ENCODE results near the gene RAD52.

Gene RAD52

DNA sequence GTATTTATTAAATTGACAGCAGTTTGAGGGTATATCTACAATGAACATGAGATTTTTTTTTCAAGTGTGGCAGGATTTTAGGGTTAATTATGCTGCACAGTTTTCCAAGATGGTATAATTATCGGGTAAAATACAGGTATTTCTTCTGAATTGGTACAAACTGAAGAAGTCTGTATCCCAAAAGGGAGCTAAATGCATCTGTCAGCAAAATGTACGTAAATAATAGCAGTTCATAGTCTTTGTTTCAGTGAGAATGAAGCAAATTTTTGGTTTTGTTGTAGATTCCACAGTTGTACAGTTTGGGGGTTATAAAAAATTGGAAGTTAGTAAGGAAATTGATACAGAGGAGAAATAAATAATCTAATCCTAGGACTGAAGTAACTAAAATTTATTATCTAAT is 63.3 kb downstream of the RAD52 start:
- Histone ChIP-seq H3K4me3 (ENCODE audit: low read depth in 1 of 2, low read length in 2 of 2) (no peak overlapping the region), H3K27me3 (ENCODE audit: control insufficient read depth in 1 of 2, insufficient read depth in 2 of 2, low read length in 2 of 2) (no peaks in the 10 kb centered on the region), H3K36me3 (ENCODE audit: insufficient read depth, low read length) (peaks cover 84% of the 10 kb centered on the region), H3K4me1 (ENCODE audit: insufficient read depth, low read length) (no peaks in the 10 kb centered on the region), H3K27ac (ENCODE audit: low read depth, low read length) (no peak overlapping the region), H3K9me3 (ENCODE audit: low read length) (no peaks in the 10 kb centered on the region), H3K9ac (ENCODE audit: low read length) (no peak overlapping the region)

DNA sequence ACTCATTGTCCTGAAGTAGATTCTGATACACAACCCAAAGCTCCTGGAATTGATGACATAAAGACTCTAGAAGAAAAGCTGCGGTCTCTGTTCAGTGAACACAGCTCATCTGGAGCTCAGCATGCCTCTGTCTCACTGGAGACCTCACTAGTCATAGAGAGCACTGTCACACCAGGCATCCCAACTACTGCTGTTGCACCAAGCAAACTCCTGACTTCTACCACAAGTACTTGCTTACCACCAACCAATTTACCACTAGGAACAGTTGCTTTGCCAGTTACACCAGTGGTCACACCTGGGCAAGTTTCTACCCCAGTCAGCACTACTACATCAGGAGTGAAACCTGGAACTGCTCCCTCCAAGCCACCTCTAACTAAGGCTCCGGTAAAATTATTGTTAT is 63.8 kb downstream of the RAD52 start:
- H3K27me3 ChIP-seq (ENCODE audit: control insufficient read depth in 1 of 2, insufficient read depth in 2 of 2, low read length in 2 of 2), result no peaks in the 10 kb centered on the region
- H3K36me3 ChIP-seq (ENCODE audit: insufficient read depth, low read length), result peaks cover 89% of the 10 kb centered on the region

DNA sequence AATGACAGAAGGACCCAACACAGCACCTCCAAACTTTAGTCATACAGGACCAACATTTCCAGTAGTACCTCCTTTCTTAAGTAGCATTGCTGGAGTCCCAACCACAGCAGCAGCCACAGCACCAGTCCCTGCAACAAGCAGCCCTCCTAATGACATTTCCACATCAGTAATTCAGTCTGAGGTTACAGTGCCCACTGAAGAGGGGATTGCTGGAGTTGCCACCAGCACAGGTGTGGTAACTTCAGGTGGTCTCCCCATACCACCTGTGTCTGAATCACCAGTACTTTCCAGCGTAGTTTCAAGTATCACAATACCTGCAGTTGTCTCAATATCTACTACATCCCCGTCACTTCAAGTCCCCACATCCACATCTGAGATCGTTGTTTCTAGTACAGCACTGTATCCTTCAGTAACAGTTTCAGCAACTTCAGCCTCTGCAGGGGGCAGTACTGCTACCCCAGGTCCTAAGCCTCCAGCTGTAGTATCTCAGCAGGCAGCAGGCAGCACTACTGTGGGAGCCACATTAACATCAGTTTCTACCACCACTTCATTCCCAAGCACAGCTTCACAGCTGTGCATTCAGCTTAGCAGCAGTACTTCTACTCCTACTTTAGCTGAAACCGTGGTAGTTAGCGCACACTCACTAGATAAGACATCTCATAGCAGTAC is 64.6 kb downstream of the RAD52 start:
- Histone ChIP-seq H3K9me3 (ENCODE audit: low read length) (no peaks in the 10 kb centered on the region), H3K4me1 (ENCODE audit: insufficient read depth, low read length) (no peaks in the 10 kb centered on the region), H3K9ac (ENCODE audit: low read length) (no peak overlapping the region), H3K4me3 (ENCODE audit: low read depth in 1 of 2, low read length in 2 of 2) (no peak overlapping the region), H3K36me3 (ENCODE audit: insufficient read depth, low read length) (peaks cover 90% of the 10 kb centered on the region), H3K27ac (ENCODE audit: low read depth, low read length) (no peak overlapping the region), H3K27me3 (ENCODE audit: control insufficient read depth in 1 of 2, insufficient read depth in 2 of 2, low read length in 2 of 2) (no peaks in the 10 kb centered on the region)

More for the DNA sequence above, 63.8 kb downstream of the RAD52 start:
- H3K27ac ChIP-seq (ENCODE audit: low read depth, low read length), result no peak overlapping the region
- H3K4me1 ChIP-seq (ENCODE audit: insufficient read depth, low read length), result no peaks in the 10 kb centered on the region
- no peak overlapping the region for H3K9ac ChIP-seq (ENCODE audit: low read length)
- no peaks in the 10 kb centered on the region for H3K9me3 ChIP-seq (ENCODE audit: low read length)
- no peak overlapping the region for H3K4me3 ChIP-seq (ENCODE audit: low read depth in 1 of 2, low read length in 2 of 2)

DNA sequence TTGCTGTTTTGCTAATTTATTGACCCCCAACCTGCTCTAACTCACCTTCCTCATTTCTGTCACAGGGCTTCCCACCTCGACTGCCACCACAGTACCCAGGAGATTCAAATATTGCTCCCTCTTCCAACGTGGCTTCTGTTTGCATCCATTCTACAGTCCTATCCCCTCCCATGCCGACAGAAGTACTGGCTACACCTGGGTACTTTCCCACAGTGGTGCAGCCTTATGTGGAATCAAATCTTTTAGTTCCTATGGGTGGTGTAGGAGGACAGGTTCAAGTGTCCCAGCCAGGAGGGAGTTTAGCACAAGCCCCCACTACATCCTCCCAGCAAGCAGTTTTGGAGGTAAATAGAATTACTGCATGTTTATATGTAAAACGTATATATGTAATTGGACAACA is 68.8 kb downstream of the RAD52 start:
- H3K27ac ChIP-seq (ENCODE audit: low read depth, low read length), result no peak overlapping the region
- H3K9ac ChIP-seq (ENCODE audit: low read length), result no peak overlapping the region
- no peaks in the 10 kb centered on the region for H3K4me1 ChIP-seq (ENCODE audit: insufficient read depth, low read length)
- H3K4me3 ChIP-seq (ENCODE audit: low read depth in 1 of 2, low read length in 2 of 2), result no peak overlapping the region
- peaks cover 76% of the 10 kb centered on the region for H3K36me3 ChIP-seq (ENCODE audit: insufficient read depth, low read length)
- H3K9me3 ChIP-seq (ENCODE audit: low read length), result no peaks in the 10 kb centered on the region
- H3K27me3 ChIP-seq (ENCODE audit: control insufficient read depth in 1 of 2, insufficient read depth in 2 of 2, low read length in 2 of 2), result no peaks in the 10 kb centered on the region

DNA sequence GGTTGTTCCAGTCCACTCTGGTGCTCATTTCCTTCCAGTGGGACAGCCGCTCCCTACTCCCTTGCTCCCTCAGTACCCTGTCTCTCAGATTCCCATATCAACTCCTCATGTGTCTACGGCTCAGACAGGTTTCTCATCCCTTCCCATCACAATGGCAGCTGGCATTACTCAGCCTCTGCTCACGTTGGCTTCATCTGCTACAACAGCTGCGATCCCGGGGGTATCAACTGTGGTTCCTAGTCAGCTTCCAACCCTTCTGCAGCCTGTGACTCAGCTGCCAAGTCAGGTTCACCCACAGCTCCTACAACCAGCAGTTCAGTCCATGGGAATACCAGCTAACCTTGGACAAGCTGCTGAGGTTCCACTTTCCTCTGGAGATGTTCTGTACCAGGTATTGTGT is 69.9 kb downstream of the RAD52 start:
- Histone ChIP-seq H3K4me1 (ENCODE audit: insufficient read depth, low read length) (no peaks in the 10 kb centered on the region), H3K27ac (ENCODE audit: low read depth, low read length) (no peak overlapping the region), H3K27me3 (ENCODE audit: control insufficient read depth in 1 of 2, insufficient read depth in 2 of 2, low read length in 2 of 2) (no peaks in the 10 kb centered on the region), H3K9me3 (ENCODE audit: low read length) (no peaks in the 10 kb centered on the region), H3K9ac (ENCODE audit: low read length) (no peak overlapping the region), H3K36me3 (ENCODE audit: insufficient read depth, low read length) (peaks cover 69% of the 10 kb centered on the region), H3K4me3 (ENCODE audit: low read depth in 1 of 2, low read length in 2 of 2) (no peak overlapping the region)

DNA sequence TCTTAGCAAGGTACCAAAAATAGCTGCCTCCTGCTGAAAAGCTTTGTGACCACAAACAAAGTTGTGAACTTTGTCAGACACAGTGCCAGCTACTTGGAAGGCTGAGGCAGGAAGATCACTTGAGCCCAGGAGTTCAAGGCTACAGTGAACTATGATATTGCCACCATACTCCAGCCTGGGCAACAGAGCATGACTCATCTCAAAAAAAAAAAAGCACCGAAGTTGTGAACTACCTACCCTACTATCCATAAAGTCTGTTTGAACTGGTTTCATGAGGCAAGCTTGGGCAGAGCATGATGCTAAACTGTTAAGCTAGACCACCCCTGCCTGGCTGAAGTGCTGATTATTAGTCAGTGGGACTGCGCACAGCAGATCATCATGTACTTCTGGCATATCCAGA is 75.5 kb downstream of the RAD52 start:
- H3K4me1 ChIP-seq (ENCODE audit: insufficient read depth, low read length), result no peaks in the 10 kb centered on the region
- no peaks in the 10 kb centered on the region for H3K9me3 ChIP-seq (ENCODE audit: low read length)
- no peaks in the 10 kb centered on the region for H3K27me3 ChIP-seq (ENCODE audit: control insufficient read depth in 1 of 2, insufficient read depth in 2 of 2, low read length in 2 of 2)
- no peak overlapping the region for H3K4me3 ChIP-seq (ENCODE audit: low read depth in 1 of 2, low read length in 2 of 2)
- no peak overlapping the region for H3K27ac ChIP-seq (ENCODE audit: low read depth, low read length)
- H3K9ac ChIP-seq (ENCODE audit: low read length), result no peak overlapping the region
- peaks cover 28% of the 10 kb centered on the region for H3K36me3 ChIP-seq (ENCODE audit: insufficient read depth, low read length)

DNA sequence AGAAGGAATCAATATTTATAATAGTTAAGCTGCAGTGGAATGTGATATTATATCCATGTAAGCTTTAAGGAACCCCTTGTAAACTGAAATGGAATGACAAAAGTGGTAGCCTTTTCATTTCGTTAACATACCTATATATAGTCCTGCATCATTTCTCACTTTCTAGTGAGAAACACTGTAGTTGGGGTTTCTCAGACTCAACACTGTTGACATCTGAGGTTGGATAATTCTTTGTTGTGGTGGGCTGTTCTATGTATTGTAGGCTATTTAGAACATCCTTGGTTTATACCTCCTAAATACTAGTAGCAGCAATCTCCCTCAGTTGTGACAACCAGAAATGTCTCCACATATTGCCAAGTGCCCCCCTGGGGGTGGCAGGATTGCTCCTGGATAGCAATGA is 79.1 kb downstream of the RAD52 start:
- no peaks in the 10 kb centered on the region for H3K4me1 ChIP-seq (ENCODE audit: insufficient read depth, low read length)
- H3K9me3 ChIP-seq (ENCODE audit: low read length), result no peaks in the 10 kb centered on the region
- H3K27me3 ChIP-seq (ENCODE audit: control insufficient read depth in 1 of 2, insufficient read depth in 2 of 2, low read length in 2 of 2), result no peaks in the 10 kb centered on the region
- H3K27ac ChIP-seq (ENCODE audit: low read depth, low read length), result no peak overlapping the region
- H3K36me3 ChIP-seq (ENCODE audit: insufficient read depth, low read length), result peaks cover 39% of the 10 kb centered on the region
- H3K4me3 ChIP-seq (ENCODE audit: low read depth in 1 of 2, low read length in 2 of 2), result no peak overlapping the region
- H3K9ac ChIP-seq (ENCODE audit: low read length), result no peak overlapping the region

DNA sequence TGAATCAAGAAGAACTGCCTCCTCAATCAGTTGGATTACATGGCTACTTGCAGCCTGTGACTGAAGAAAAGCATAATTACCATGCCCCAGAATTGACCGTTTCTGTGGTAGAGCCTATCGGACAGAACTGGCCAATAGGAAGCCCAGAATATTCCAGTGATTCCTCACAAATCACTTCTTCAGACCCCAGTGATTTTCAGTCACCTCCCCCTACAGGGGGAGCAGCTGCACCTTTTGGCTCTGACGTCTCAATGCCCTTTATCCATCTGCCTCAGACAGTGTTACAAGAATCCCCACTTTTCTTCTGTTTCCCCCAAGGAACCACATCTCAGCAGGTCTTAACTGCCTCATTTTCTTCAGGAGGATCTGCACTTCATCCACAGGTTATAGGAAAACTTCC is 80.8 kb downstream of the RAD52 start:
- H3K9me3 ChIP-seq (ENCODE audit: low read length), result no peaks in the 10 kb centered on the region
- no peak overlapping the region for H3K9ac ChIP-seq (ENCODE audit: low read length)
- peaks cover 28% of the 10 kb centered on the region for H3K36me3 ChIP-seq (ENCODE audit: insufficient read depth, low read length)

DNA sequence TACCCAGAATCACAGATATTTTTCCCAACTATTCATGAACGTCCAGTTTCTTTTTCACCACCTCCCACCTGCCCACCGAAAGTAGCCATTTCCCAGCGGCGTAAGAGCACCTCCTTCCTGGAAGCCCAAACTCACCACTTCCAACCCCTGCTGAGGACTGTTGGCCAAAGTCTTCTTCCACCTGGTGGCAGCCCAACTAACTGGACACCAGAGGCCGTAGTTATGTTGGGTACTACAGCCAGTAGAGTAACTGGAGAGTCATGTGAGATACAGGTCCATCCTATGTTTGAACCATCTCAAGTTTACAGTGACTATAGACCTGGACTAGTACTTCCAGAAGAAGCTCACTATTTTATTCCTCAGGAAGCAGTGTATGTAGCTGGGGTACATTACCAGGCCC is 81.6 kb downstream of the RAD52 start:
- Histone ChIP-seq H3K4me1 (ENCODE audit: insufficient read depth, low read length) (no peaks in the 10 kb centered on the region), H3K36me3 (ENCODE audit: insufficient read depth, low read length) (peaks cover 28% of the 10 kb centered on the region), H3K27me3 (ENCODE audit: control insufficient read depth in 1 of 2, insufficient read depth in 2 of 2, low read length in 2 of 2) (no peaks in the 10 kb centered on the region), H3K4me3 (ENCODE audit: low read depth in 1 of 2, low read length in 2 of 2) (no peak overlapping the region), H3K9ac (ENCODE audit: low read length) (no peak overlapping the region), H3K27ac (ENCODE audit: low read depth, low read length) (no peak overlapping the region), H3K9me3 (ENCODE audit: low read length) (no peaks in the 10 kb centered on the region)

More for the DNA sequence above, 80.8 kb downstream of the RAD52 start:
- Histone ChIP-seq H3K27ac (ENCODE audit: low read depth, low read length) (no peak overlapping the region), H3K27me3 (ENCODE audit: control insufficient read depth in 1 of 2, insufficient read depth in 2 of 2, low read length in 2 of 2) (no peaks in the 10 kb centered on the region), H3K4me3 (ENCODE audit: low read depth in 1 of 2, low read length in 2 of 2) (no peak overlapping the region), H3K4me1 (ENCODE audit: insufficient read depth, low read length) (no peaks in the 10 kb centered on the region)

DNA sequence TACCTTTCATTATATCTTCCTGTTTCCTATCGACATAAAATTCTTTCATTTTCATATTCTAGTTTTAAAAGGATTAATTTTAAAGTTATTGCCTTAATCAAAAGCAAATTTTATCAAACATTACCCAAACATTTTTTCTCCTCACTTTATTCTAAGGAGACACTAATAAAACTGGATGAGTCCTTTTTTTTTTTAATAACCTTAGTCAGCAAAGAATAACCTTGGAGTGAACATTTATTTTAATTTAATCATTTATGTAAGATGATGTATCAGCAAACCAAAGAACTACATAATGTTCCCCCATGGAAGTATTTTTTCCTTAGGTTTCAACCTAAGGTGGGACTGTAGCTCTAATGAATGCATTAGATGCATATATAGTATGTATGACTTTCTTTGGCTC is 83.9 kb downstream of the RAD52 start:
- Histone ChIP-seq H3K36me3 (ENCODE audit: insufficient read depth, low read length) (peaks cover 38% of the 10 kb centered on the region), H3K27me3 (ENCODE audit: control insufficient read depth in 1 of 2, insufficient read depth in 2 of 2, low read length in 2 of 2) (no peaks in the 10 kb centered on the region), H3K4me1 (ENCODE audit: insufficient read depth, low read length) (no peaks in the 10 kb centered on the region), H3K4me3 (ENCODE audit: low read depth in 1 of 2, low read length in 2 of 2) (no peak overlapping the region), H3K27ac (ENCODE audit: low read depth, low read length) (no peak overlapping the region), H3K9me3 (ENCODE audit: low read length) (no peaks in the 10 kb centered on the region), H3K9ac (ENCODE audit: low read length) (no peak overlapping the region)

DNA sequence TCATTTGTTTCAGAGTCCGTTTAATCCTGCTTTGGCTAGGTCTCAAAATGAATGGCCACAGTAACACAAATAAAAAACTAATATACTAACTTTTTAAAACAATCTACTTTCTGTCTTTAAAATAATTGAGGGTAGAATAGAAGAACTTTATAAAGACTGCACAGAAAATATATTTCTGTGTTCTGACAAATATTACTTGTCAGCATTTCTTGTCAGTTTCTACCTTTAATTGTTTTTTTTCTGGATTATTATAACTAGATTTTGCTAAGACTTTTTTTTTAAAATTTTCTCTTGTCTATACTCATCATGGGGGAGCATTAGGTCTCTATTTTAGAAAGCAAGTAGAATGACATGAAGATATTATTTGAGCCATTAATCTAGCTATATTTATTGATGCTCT is 86.2 kb downstream of the RAD52 start:
- no peak overlapping the region for H3K9ac ChIP-seq (ENCODE audit: low read length)
- no peaks in the 10 kb centered on the region for H3K27me3 ChIP-seq (ENCODE audit: control insufficient read depth in 1 of 2, insufficient read depth in 2 of 2, low read length in 2 of 2)
- no peaks in the 10 kb centered on the region for H3K9me3 ChIP-seq (ENCODE audit: low read length)
- H3K4me3 ChIP-seq (ENCODE audit: low read depth in 1 of 2, low read length in 2 of 2), result no peak overlapping the region
- H3K4me1 ChIP-seq (ENCODE audit: insufficient read depth, low read length), result peaks cover under 1% of the 10 kb centered on the region
- peaks cover 37% of the 10 kb centered on the region for H3K36me3 ChIP-seq (ENCODE audit: insufficient read depth, low read length)
- H3K27ac ChIP-seq (ENCODE audit: low read depth, low read length), result no peak overlapping the region

DNA sequence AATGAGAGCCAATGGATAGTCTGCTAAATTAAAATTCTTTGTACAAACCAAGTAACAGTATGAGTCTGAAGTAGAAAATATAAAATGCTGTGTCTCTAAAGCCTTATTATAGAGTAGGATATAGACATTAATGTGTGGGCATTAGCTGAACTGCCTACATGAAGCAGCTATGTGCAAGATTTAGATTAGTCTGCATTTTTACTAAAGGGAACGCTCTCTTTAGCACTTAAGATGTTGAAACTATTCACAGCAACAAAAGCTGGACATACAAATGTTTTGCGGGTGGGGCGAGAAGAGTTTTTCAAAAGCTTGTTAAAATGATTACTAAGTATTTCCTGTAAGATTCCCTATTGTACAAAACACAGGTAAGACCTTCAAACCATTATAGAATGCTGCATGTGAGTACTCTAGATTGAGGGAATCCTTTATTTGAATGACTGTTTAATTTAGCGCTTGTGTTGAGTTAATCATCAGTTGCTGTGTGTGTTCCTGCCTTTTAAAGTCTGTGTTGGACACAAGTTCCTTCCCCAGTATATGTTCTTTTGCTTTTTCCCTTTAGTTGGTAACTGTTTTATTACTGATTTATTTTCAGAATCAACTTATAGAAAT is 87.1 kb downstream of the RAD52 start:
- no peak overlapping the region for H3K4me3 ChIP-seq (ENCODE audit: low read depth in 1 of 2, low read length in 2 of 2)
- H3K36me3 ChIP-seq (ENCODE audit: insufficient read depth, low read length), result peaks cover 31% of the 10 kb centered on the region
- H3K27ac ChIP-seq (ENCODE audit: low read depth, low read length), result no peak overlapping the region
- H3K27me3 ChIP-seq (ENCODE audit: control insufficient read depth in 1 of 2, insufficient read depth in 2 of 2, low read length in 2 of 2), result no peaks in the 10 kb centered on the region
- H3K9me3 ChIP-seq (ENCODE audit: low read length), result no peaks in the 10 kb centered on the region
- peaks cover 9% of the 10 kb centered on the region for H3K4me1 ChIP-seq (ENCODE audit: insufficient read depth, low read length)
- no peak overlapping the region for H3K9ac ChIP-seq (ENCODE audit: low read length)

Data from muscle layer of colon (tissue), 2 donors.